HepG2 (cell line): ENCODE measurements around the gene NFATC3. TPM values are rescaled to one million over a fixed set of nuclear protein-coding genes. Genes with fewer than 3 reads are reported as not detected.

ENCODE experiments used
- GTF2F1 ChIP-seq: fragments of 150-350 bp; IDR thresholded peaks from 2 replicates; pipeline ENCODE4 v1.6.1; 2014; ENCODE audit warnings: low read length
- HES4 ChIP-seq: sonication (generic); formaldehyde crosslinking; IDR thresholded peaks from 2 replicates; pipeline ENCODE4 v1.9.0; 2021; ENCODE audit warnings: mild to moderate bottlenecking, missing genetic modification reagents, borderline replicate concordance
- MAFF ChIP-seq: IDR thresholded peaks from 2 replicates; pipeline ENCODE4 v1.6.1; 2011; ENCODE audit warnings: low read depth, low read length, improper control_type of control experiment
- ZNF24 ChIP-seq: fragments of 450-650 bp; IDR thresholded peaks from 2 replicates; pipeline ENCODE4 v1.6.1; 2017; ENCODE audit warnings: antibody characterized with exemption, mild to moderate bottlenecking
- ZNF263 ChIP-seq: sonication (generic); formaldehyde crosslinking; IDR thresholded peaks from 2 replicates; pipeline ENCODE4 v1.4.0; 2020; ENCODE audit warnings: missing genetic modification reagents
- ZNF274 ChIP-seq: sonication (generic); formaldehyde crosslinking; IDR thresholded peaks from 2 replicates; pipeline ENCODE4 v1.5.1; 2020; ENCODE audit warnings: mild to moderate bottlenecking, missing genetic modification reagents
- ZNF33A ChIP-seq: sonication (generic); formaldehyde crosslinking; IDR thresholded peaks from 2 replicates; pipeline ENCODE4 v1.5.1; 2020; ENCODE audit warnings: missing genetic modification reagents, mild to moderate bottlenecking, moderate library complexity, borderline replicate concordance
- ZNF343 ChIP-seq: sonication (generic); formaldehyde crosslinking; IDR thresholded peaks from 2 replicates; pipeline ENCODE4 v1.4.0; 2020; ENCODE audit warnings: mild to moderate bottlenecking, missing genetic modification reagents
- ZNF547 ChIP-seq: sonication (generic); formaldehyde crosslinking; IDR thresholded peaks from 2 replicates; pipeline ENCODE4 v1.5.1; 2020; ENCODE audit warnings: mild to moderate bottlenecking, missing genetic modification reagents
- ZNF615 ChIP-seq: sonication (generic); formaldehyde crosslinking; IDR thresholded peaks from 2 replicates; pipeline ENCODE4 v1.5.0; 2020; ENCODE audit warnings: mild to moderate bottlenecking, missing genetic modification reagents, borderline replicate concordance
- ZNF660 ChIP-seq: sonication (generic); formaldehyde crosslinking; IDR thresholded peaks from 2 replicates; pipeline ENCODE4 v1.5.1; 2020; ENCODE audit warnings: mild to moderate bottlenecking, low read depth, missing genetic modification reagents, borderline replicate concordance
- ZNF713 ChIP-seq: sonication (generic); formaldehyde crosslinking; IDR thresholded peaks from 2 replicates; pipeline ENCODE4 v1.4.0; 2020; ENCODE audit warnings: mild to moderate bottlenecking, missing genetic modification reagents
- ZNF747 ChIP-seq: sonication (generic); formaldehyde crosslinking; IDR thresholded peaks from 2 replicates; pipeline ENCODE4 v1.8.1; 2023; ENCODE audit warnings: missing genetic modification reagents, mild to moderate bottlenecking, borderline replicate concordance
- ZNF839 ChIP-seq: sonication (generic); formaldehyde crosslinking; IDR thresholded peaks from 2 replicates; pipeline ENCODE4 v1.4.0; 2020; ENCODE audit warnings: missing genetic modification reagents, mild to moderate bottlenecking, borderline replicate concordance
- polyA plus RNA-seq, 8 experiments: library from polyadenylated mRNA; depleted of rRNA in 3 of 8; stranded (reverse) in 7 of 8; unstranded in 1 of 8; fragments of >200 nt; fragmentation: Illumina TruSeq in 4 of 8; extraction: Trizol in 4 of 8; gene quantifications; 2 replicates each; pipeline versions ENCODE4 v1.2.1 to v1.2.3, GENCODE V29; 2011 to 2016; ENCODE audit warnings: low read depth in 4 of 8, missing spikeins in 1 of 8, mixed read lengths in 1 of 8; ENCODE audit not compliant: insufficient read depth in 1 of 8
- total RNA-seq, 5 experiments: library from RNA; depleted of rRNA; stranded (reverse); fragments of >200 nt; fragmentation: Illumina TruSeq; extraction: Trizol; gene quantifications; 2 replicates each; pipeline ENCODE4 v1.2.3, GENCODE V29; 2016; ENCODE audit warnings: low read depth in 1 of 5
- TF ChIP-seq, protein P1 (sequence below): IDR thresholded peaks from 2 replicates; pipeline ENCODE4 v1.6.1; 2016; ENCODE audit warnings: missing compliant biosample characterization, missing genetic modification reagents, borderline replicate concordance
- TF ChIP-seq, protein P2 (sequence below): sonication (generic); formaldehyde crosslinking; IDR thresholded peaks from 2 replicates; pipeline ENCODE4 v1.4.0; 2020; ENCODE audit warnings: mild to moderate bottlenecking, missing genetic modification reagents, borderline replicate concordance

The NFATC3 gene
- total and polyA plus RNA-seq, 2 of the 13 experiments (the other 11 are each of a cell fraction or from before 2014, with no cell fraction given) = 52.6 to 62.7 TPM

DNA sequence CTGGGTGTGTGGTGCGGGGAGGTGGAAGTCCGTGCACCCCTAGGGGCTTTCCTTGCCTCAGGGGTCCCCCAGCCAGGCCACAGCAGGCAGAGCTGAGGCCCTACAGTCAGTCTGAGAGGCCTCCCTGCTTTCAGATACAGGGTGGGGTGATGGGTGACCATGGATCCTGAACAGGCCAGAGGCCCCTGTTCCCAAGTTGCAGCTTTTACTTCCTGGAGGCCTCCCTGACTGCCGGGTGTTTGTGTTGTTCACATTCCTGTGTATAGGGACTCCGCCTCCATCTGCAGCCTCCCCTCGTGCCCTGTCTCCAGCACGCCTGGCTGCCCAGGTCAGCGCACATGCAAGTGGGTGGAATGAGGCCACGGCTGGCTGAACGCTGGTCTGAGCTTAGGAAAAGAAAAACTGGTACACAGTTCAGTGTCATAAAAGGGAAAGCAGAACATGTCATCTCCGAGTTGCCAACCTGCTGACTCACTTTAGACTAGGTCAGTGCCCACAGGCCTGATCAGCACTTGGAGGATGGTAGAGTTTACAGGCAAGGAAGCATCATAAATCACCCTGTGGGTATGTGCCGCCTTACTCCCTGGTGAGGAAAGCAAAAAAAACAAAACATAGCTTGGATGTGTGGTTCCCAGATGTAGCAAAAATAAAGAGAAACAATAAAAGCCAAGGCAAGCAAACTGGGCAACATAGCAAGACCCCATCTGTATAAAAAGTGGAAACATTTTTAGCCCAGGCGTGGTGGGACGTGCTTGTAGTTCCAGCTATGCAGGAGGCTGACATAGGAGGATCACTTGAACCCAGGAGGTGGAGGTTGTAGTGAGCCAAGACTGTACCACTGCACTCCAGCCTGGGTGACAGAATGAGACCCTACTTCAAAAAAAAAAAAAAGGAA, 173.0 kb downstream of the NFATC3 start (continued):
- no peak for TF ChIP-seq GTF2F1
- 0 out of 2 replicates have a peak, but pooled peaks have one; percentile 91 for TF ChIP-seq ZNF713 (CRISPR knock-in tag)
- peak; percentile 81; the same call in 1 of the 2 replicates for TF ChIP-seq ZNF343 (CRISPR knock-in tag)
- TF ChIP-seq ZNF747 (CRISPR knock-in tag) = peak; percentile 84; the same call in 1 of the 2 replicates
- TF ChIP-seq ZNF33A = no peak
- TF ChIP-seq ZNF24 = no peak
- TF ChIP-seq, protein P1, sequence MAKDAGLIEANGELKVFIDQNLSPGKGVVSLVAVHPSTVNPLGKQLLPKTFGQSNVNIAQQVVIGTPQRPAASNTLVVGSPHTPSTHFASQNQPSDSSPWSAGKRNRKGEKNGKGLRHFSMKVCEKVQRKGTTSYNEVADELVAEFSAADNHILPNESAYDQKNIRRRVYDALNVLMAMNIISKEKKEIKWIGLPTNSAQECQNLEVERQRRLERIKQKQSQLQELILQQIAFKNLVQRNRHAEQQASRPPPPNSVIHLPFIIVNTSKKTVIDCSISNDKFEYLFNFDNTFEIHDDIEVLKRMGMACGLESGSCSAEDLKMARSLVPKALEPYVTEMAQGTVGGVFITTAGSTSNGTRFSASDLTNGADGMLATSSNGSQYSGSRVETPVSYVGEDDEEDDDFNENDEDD (CRISPR knock-in tag) = peak; percentile 91
- TF ChIP-seq HES4 = peak; percentile 40; the same call in 1 of the 2 replicates
- TF ChIP-seq ZNF547 (CRISPR knock-in tag) = no peak; the same call in none of the 2 replicates
- no peak for TF ChIP-seq MAFF
- TF ChIP-seq, protein P2, sequence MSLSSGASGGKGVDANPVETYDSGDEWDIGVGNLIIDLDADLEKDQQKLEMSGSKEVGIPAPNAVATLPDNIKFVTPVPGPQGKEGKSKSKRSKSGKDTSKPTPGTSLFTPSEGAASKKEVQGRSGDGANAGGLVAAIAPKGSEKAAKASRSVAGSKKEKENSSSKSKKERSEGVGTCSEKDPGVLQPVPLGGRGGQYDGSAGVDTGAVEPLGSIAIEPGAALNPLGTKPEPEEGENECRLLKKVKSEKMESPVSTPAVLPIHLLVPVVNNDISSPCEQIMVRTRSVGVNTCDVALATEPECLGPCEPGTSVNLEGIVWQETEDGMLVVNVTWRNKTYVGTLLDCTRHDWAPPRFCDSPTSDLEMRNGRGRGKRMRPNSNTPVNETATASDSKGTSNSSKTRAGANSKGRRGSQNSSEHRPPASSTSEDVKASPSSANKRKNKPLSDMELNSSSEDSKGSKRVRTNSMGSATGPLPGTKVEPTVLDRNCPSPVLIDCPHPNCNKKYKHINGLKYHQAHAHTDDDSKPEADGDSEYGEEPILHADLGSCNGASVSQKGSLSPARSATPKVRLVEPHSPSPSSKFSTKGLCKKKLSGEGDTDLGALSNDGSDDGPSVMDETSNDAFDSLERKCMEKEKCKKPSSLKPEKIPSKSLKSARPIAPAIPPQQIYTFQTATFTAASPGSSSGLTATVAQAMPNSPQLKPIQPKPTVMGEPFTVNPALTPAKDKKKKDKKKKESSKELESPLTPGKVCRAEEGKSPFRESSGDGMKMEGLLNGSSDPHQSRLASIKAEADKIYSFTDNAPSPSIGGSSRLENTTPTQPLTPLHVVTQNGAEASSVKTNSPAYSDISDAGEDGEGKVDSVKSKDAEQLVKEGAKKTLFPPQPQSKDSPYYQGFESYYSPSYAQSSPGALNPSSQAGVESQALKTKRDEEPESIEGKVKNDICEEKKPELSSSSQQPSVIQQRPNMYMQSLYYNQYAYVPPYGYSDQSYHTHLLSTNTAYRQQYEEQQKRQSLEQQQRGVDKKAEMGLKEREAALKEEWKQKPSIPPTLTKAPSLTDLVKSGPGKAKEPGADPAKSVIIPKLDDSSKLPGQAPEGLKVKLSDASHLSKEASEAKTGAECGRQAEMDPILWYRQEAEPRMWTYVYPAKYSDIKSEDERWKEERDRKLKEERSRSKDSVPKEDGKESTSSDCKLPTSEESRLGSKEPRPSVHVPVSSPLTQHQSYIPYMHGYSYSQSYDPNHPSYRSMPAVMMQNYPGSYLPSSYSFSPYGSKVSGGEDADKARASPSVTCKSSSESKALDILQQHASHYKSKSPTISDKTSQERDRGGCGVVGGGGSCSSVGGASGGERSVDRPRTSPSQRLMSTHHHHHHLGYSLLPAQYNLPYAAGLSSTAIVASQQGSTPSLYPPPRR (CRISPR knock-in tag) = peak; percentile 90
- TF ChIP-seq ZNF274 (CRISPR knock-in tag) = no peak
- peak; percentile 67 for TF ChIP-seq ZNF263 (CRISPR knock-in tag)
- 0 out of 2 replicates have a peak, but pooled peaks have one; percentile 85 for TF ChIP-seq ZNF839 (CRISPR knock-in tag)
- no peak for TF ChIP-seq ZNF660 (CRISPR knock-in tag)
- no peak for TF ChIP-seq ZNF615 (CRISPR knock-in tag)
